ENCODE data around the gene MINDY4.

The MINDY4 gene

GRCh38 chr7:30917216-30917893 lies 146.1 kb downstream of the MINDY4 start:
- DNase-seq (ENCODE audit: low spot score) = no peak

- DNase-seq (ENCODE audit: low spot score) = no peak
These were observed 147.5 kb downstream of the MINDY4 start for GRCh38 chr7:30918676-30919075.

DNA sequence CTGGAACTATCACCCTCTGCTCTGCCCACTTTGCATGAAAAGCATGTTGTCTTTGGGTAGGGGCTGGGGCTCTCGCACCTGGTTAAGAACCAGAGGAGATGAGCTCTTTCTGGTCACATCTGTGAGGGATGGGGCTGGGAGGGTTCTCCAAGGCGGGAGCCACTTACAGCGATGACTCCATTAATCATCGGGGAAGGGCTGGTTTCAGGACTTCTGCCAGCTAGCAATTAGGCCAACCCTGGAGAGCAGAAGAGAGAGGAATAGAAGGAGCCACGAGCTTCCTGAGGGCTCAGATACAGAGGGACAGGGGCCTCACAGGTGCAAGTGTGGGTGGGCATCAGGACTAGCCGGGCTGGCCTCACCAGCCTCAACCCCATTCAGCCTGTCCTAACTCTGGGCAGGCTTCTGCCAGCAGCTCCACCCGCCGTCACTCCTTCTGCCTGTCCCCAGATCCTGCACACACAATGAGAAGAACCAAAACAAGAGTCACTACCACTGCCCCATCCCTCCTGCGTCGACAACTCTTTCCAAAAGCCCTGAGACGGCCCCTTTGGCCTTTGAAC lies 148.9 kb downstream of the MINDY4 start:
- DNase-seq (ENCODE audit: low spot score) = peak; percentile 43

GRCh38 chr7:30920584-30921539 lies 149.6 kb downstream of the MINDY4 start:
- DNase-seq (ENCODE audit: low spot score) = peak; percentile 62

- no peak for DNase-seq (ENCODE audit: low spot score)
These were observed 150.6 kb downstream of the MINDY4 start for GRCh38 chr7:30921540-30922401.

GRCh38 chr7:30922596-30922995 lies 151.4 kb downstream of the MINDY4 start:
- no peak for DNase-seq (ENCODE audit: low spot score)

- DNase-seq (ENCODE audit: low spot score) = no peak
These were observed 152.0 kb downstream of the MINDY4 start for GRCh38 chr7:30923009-30923773.

GRCh38 chr7:30923774-30924413 lies 152.7 kb downstream of the MINDY4 start:
- no peak for DNase-seq (ENCODE audit: low spot score)

DNA sequence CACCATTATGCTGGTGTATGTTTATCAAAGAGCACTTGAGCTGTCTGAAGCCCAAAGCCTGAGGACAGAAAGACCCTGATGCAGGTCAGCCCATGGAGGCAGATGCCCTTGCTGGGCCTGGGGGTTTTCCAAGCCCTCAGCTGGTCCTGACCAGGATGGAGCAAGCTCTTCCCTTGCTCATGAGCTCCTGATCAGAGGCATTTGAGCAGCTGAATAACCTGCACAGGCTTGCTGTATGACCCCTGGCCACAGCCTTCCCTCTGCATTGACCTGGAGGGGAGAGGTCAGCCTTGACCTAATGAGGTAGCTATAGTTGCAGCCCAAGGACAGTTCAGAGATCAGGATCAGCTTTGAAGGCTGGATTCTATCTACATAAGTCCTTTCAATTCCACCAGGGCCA lies 153.4 kb downstream of the MINDY4 start:
- no peak for DNase-seq (ENCODE audit: low spot score)

GRCh38 chr7:30925117-30925516 lies 153.9 kb downstream of the MINDY4 start:
- DNase-seq (ENCODE audit: low spot score) = no peak

DNA sequence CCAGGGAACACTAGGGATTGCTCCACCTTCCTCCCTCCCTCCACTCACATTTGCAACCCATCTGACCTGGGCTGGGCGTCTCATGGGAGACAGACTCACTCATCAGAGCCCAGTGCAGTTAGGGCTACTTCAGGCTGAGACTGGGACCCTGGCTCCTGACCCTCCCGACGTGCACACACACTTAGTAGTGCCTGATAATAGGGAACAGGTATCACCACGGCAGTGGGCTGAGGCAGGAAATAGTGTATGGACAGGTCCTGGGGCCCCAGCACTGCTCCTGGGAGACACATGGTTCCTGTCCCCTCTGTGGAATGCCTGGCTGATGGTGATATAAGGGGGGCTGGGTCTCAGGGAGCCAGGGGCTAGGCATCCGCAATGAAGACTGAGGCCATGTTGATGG lies 154.7 kb downstream of the MINDY4 start:
- no peak for DNase-seq (ENCODE audit: low spot score)

- peak; percentile 83 for DNase-seq (ENCODE audit: low spot score)
These were observed 155.1 kb downstream of the MINDY4 start for GRCh38 chr7:30926313-30926712.

GRCh38 chr7:30927040-30927439 lies 155.8 kb downstream of the MINDY4 start:
- DNase-seq (ENCODE audit: low spot score) = no peak

- DNase-seq (ENCODE audit: low spot score) = no peak
These were observed 156.3 kb downstream of the MINDY4 start for GRCh38 chr7:30927559-30927958.

GRCh38 chr7:30928254-30928872 lies 157.1 kb downstream of the MINDY4 start:
- DNase-seq (ENCODE audit: low spot score) = no peak

GRCh38 chr7:30929686-30930085 lies 158.5 kb downstream of the MINDY4 start:
- DNase-seq (ENCODE audit: low spot score) = no peak

- DNase-seq (ENCODE audit: low spot score) = no peak
These were observed 159.4 kb downstream of the MINDY4 start for GRCh38 chr7:30930621-30931020.

DNA sequence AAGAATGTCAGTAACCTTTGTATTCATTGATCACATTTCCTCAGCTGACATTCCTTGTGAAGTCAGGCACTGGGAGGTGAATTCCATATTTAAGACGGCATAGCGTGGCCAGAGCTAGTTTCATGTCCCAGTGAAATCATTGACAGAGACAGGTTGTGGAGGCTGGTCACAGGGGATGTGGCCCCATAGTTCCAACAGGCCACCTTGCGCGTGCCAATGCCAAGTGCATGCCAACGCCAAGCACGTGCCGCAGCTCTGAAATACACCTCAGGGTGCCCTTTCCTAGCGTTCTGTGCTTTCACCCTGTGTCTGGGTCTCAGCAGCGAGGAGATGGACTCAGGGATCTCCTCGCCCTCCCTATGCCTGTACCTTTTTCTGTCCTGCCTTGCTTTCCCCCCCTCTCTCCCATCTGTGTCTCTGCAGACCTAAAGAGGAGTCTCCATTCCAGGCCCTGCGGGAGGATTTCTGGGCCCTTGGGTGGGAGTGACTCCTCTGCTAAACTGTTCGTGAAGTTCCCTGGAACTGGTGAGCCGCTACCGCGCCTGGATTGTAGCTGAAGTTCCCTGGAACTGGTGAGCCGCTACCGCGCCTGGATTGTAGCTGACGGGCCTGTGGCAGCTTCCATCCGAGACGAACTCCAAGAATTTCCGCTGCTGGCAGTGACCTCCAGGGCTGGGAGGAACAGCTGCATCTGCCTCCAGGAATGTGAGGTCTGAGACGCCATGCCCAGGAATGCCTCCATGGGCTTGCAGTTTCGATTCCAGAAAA lies 160.1 kb downstream of the MINDY4 start:
- no peak for DNase-seq (ENCODE audit: low spot score)

DNA sequence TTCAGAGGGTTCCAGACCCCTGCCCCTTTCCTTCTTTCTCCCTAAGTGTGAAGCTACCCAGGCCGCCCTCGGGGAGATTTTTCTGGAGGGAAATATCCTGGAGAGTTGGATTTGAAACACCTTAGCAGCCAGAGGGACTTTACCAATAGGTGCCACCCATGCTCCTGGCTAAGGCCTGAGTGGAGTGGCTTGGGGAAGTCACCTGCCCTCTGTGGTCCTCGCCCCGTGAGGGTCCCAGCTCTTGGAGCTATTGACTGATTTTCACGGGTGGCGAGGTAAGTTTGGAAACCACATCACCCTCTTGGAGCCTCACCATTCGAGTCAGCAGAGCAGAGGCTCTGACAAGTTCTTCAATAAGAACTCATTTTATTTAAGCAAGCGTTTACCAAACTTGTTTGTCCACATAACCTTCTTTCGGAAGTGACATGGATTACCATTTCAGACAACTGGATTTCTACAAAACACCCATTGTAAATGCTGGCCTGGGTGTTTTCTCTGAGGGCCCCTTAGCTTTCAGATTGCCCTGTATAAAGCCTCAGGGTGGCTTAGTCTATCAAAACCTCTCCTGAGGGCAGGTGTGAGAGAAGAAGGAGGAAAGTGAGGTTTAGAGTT lies 160.8 kb downstream of the MINDY4 start:
- no peak for DNase-seq (ENCODE audit: low spot score)
